Large intestine (tissue), 3 donors: ENCODE data around the gene POMP. TPM values are rescaled to one million over a fixed set of nuclear protein-coding genes. Genes with fewer than 3 reads are reported as not detected.
A peak's percentile ranks its signal among the peaks of the same experiment; 100 is the strongest.
"Not testable (repeated sequence)": the region's sequence is repeated elsewhere in the genome, so short reads cannot be mapped to it uniquely, and the experiment has no call there.

Experiments
- DNase-seq, 2 donors: peaks; one replicate each; pipeline versions ENCODE4 v3.0.0 to v3.0.0-alpha.2; 2013
- H3K27ac ChIP-seq: one replicate; pipeline ENCODE4 v1.5.1; 2013; ENCODE audit warnings: low read length
- H3K27me3 ChIP-seq: 2 replicates; pipeline ENCODE4 v1.6.1; 2013; ENCODE audit warnings: low read length; ENCODE audit not compliant: control insufficient read depth, insufficient read depth
- H3K36me3 ChIP-seq: 2 replicates; pipeline ENCODE4 v1.6.1; 2013; ENCODE audit warnings: low read length; ENCODE audit not compliant: control insufficient read depth, insufficient read depth
- H3K4me1 ChIP-seq: one replicate; pipeline ENCODE4 v1.6.1; 2013; ENCODE audit warnings: low read length; ENCODE audit not compliant: control insufficient read depth, insufficient read depth
- H3K4me3 ChIP-seq: one replicate; pipeline ENCODE4 v1.5.1; 2013; ENCODE audit warnings: low read length
- H3K9me3 ChIP-seq: one replicate; pipeline ENCODE4 v1.6.1; 2013; ENCODE audit warnings: mild to moderate bottlenecking, low read depth, low read length, moderate library complexity; ENCODE audit not compliant: control insufficient read depth
- WGBS: methylation state at CpG from one replicate; pipeline ENCODE4 v1.1.5; 2013; ENCODE audit warnings: low lambda C conversion rate; ENCODE audit not compliant: insufficient coverage; 5-methylcytosine and 5-hydroxymethylcytosine counted together
- polyA plus RNA-seq: library from polyadenylated mRNA; unstranded; fragments of 120-200 nt; gene quantifications from one replicate; pipeline ENCODE4 v1.2.1, GENCODE V29; 2013

POMP gene
- polyA plus RNA-seq, 1 donor, result 86.7 TPM

- no peaks in the 10 kb centered on the region for H3K27me3 ChIP-seq
- no peak for DNase-seq
- no peaks in the 10 kb centered on the region for H3K4me1 ChIP-seq
- H3K4me3 ChIP-seq, result no peak overlapping the region
- no CpG with 5 or more reads among the region's 12 CpGs for WGBS
- no peak overlapping the region for H3K27ac ChIP-seq
- H3K36me3 ChIP-seq, result peaks cover 2% of the 10 kb centered on the region
- H3K9me3 ChIP-seq, result no peaks in the 10 kb centered on the region
Measured at GRCh38 chr13:28685114-28685513, 26.2 kb downstream of the POMP start.

GRCh38 chr13:28685892-28686291 lies 27.0 kb downstream of the POMP start:
- WGBS, result 100% methylated on average over 1 of the region's 3 CpGs
- Histone ChIP-seq H3K27me3 (no peaks in the 10 kb centered on the region), H3K4me1 (no peaks in the 10 kb centered on the region), H3K36me3 (no peaks in the 10 kb centered on the region), H3K27ac (no peak overlapping the region), H3K9me3 (no peaks in the 10 kb centered on the region), H3K4me3 (no peak overlapping the region)
- DNase-seq, result no peak

- H3K36me3 ChIP-seq, H3K4me1 ChIP-seq, H3K9me3 ChIP-seq, H3K27me3 ChIP-seq: not testable (repeated sequence)
- WGBS, result no CpG with 5 or more reads among the region's 11 CpGs
- Histone ChIP-seq H3K27ac (peak overlapping the region; percentile 72), H3K4me3 (peak overlapping the region; percentile 26)
- DNase-seq, result peak; percentile 73 to 83
Measured at GRCh38 chr13:28693605-28694491, 34.9 kb downstream of the POMP start.

GRCh38 chr13:28697441-28697840 lies 38.5 kb downstream of the POMP start:
- no CpG with 5 or more reads among the region's 1 CpG for WGBS
- Histone ChIP-seq H3K27ac (no peak overlapping the region), H3K4me3 (no peak overlapping the region), H3K27me3 (no peaks in the 10 kb centered on the region), H3K9me3 (no peaks in the 10 kb centered on the region), H3K4me1 (peaks cover 6% of the 10 kb centered on the region), H3K36me3 (peaks cover 19% of the 10 kb centered on the region)
- no peak for DNase-seq

GRCh38 chr13:28699246-28699645 lies 40.3 kb downstream of the POMP start:
- no peaks in the 10 kb centered on the region for H3K9me3 ChIP-seq
- H3K36me3 ChIP-seq, result peaks cover 29% of the 10 kb centered on the region
- H3K27ac ChIP-seq, result peak overlapping the region; percentile 20
- peak; percentile 38 to 73 for DNase-seq
- H3K4me3 ChIP-seq, result no peak overlapping the region
- no CpG with 5 or more reads among the region's 1 CpG for WGBS
- H3K27me3 ChIP-seq, result no peaks in the 10 kb centered on the region
- H3K4me1 ChIP-seq, result peaks cover 6% of the 10 kb centered on the region

- Histone ChIP-seq H3K4me3 (no peak overlapping the region), H3K36me3 (peaks cover 33% of the 10 kb centered on the region), H3K27me3 (no peaks in the 10 kb centered on the region), H3K27ac (no peak overlapping the region), H3K9me3 (no peaks in the 10 kb centered on the region), H3K4me1 (peaks cover 6% of the 10 kb centered on the region)
- no peak for DNase-seq
Measured at GRCh38 chr13:28704282-28704681, 45.4 kb downstream of the POMP start.

- H3K36me3 ChIP-seq, result peaks cover 36% of the 10 kb centered on the region
- H3K4me1 ChIP-seq, result peaks cover 9% of the 10 kb centered on the region
- no peaks in the 10 kb centered on the region for H3K9me3 ChIP-seq
- no peak overlapping the region for H3K27ac ChIP-seq
- DNase-seq, result no peak
- H3K27me3 ChIP-seq, result no peaks in the 10 kb centered on the region
- no peak overlapping the region for H3K4me3 ChIP-seq
Measured at GRCh38 chr13:28704919-28705318, 46.0 kb downstream of the POMP start.

GRCh38 chr13:28705461-28706083 lies 46.6 kb downstream of the POMP start:
- H3K36me3 ChIP-seq, result peaks cover 31% of the 10 kb centered on the region
- no peaks in the 10 kb centered on the region for H3K9me3 ChIP-seq
- WGBS, result 81% methylated on average over 2 of the region's 5 CpGs
- no peak overlapping the region for H3K27ac ChIP-seq
- DNase-seq, result no peak
- H3K4me3 ChIP-seq, result no peak overlapping the region
- H3K4me1 ChIP-seq, result peaks cover 9% of the 10 kb centered on the region
- H3K27me3 ChIP-seq, result no peaks in the 10 kb centered on the region

GRCh38 chr13:28707629-28708427 lies 48.9 kb downstream of the POMP start:
- H3K4me3 ChIP-seq, result no peak overlapping the region
- no peaks in the 10 kb centered on the region for H3K9me3 ChIP-seq
- DNase-seq, result peak; percentile 36 to 38
- H3K36me3 ChIP-seq, result peaks cover 26% of the 10 kb centered on the region
- H3K4me1 ChIP-seq, result peaks cover 14% of the 10 kb centered on the region
- 88% methylated on average over 4 of the region's 5 CpGs for WGBS
- H3K27me3 ChIP-seq, result no peaks in the 10 kb centered on the region
- peak overlapping the region; percentile 36 for H3K27ac ChIP-seq

- peaks cover 18% of the 10 kb centered on the region for H3K4me1 ChIP-seq
- H3K4me3 ChIP-seq, result no peak overlapping the region
- no peaks in the 10 kb centered on the region for H3K9me3 ChIP-seq
- DNase-seq, result peak; percentile 90 to 94
- peak overlapping the region; percentile 91 for H3K27ac ChIP-seq
- peaks cover 20% of the 10 kb centered on the region for H3K36me3 ChIP-seq
- WGBS, result no CpG with 5 or more reads among the region's 4 CpGs
- H3K27me3 ChIP-seq, result no peaks in the 10 kb centered on the region
Measured at GRCh38 chr13:28710161-28710560, 51.2 kb downstream of the POMP start.
